GM21723 (cell line): ENCODE results near the gene TAC3.
"Not testable (repeated sequence)": the region's sequence is repeated elsewhere in the genome, so short reads cannot be mapped to it uniquely, and the experiment has no call there.

ENCODE experiments used
- ATAC-seq: cut with Tn5 transposase; IDR thresholded peaks from one replicate; pipeline ENCODE4 v1.9.1; 2021; ENCODE audit warnings: mild to moderate bottlenecking, moderate library complexity; ENCODE audit not compliant: unreplicated experiment

The TAC3 gene

DNA sequence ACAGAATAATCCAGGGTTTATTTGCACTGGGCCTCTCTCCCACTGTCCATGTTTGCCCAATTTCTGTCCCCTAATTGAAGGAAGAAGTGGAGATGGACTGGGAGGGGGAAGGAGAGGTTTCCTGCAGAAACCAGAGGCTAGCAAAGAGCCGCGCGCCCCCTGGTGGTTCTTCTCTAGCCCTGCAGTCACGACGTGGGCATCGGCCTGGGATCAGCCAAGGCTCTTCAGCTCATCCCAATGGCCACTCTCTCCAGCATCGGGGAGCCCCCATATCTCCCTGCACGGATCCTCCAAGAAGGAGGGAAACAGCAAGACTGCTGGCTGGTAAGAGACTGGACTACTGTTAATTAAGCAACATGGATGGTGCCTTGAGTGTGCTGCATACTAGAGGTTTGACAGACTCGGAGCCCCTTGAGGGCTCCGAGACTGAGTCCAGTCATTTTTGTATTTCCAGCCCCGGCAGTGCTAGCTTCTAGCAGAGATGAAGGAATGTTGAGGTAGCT lies 28.7 kb downstream of the TAC3 start:
- ATAC-seq: no peak

DNA sequence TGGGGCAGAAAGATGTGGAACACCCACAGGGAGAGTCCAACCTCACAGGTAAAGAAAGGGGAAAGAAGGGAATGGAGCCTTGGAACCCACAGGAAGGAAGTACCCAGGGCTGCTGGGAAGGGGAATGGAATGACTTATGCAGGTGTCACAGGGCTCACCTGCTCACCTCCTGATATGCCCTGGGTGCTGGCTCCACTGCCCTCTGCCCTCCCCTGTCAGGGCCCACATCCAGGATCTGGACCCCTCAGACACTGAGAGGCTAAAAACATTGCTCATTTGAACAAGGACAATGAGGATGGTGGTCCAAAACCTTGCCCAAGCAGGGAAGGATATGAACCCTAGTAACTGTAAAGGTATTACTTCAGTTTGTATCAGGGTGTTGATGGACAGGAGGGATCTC lies 29.3 kb downstream of the TAC3 start:
- no peak for ATAC-seq

DNA sequence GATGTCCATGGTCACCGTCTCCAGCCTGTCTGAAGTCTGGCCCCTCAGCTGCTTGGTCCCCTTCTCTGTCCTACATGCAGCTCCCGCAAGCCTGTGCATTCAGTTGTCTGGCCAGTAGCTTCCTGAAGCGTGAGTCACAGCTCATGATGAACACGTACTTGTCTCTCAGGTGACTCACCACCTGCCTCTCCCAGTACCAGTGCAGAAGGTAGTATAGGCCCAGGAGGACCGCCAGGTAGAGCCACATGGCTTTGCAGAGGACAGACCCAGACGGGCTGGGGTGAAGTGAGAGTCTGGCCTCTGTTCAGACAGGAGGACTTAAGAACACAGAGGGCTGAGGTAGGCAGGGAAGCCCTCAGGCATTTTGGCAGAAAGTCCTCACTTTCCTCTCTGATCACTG lies 30.6 kb downstream of the TAC3 start:
- not testable (repeated sequence) for ATAC-seq

DNA sequence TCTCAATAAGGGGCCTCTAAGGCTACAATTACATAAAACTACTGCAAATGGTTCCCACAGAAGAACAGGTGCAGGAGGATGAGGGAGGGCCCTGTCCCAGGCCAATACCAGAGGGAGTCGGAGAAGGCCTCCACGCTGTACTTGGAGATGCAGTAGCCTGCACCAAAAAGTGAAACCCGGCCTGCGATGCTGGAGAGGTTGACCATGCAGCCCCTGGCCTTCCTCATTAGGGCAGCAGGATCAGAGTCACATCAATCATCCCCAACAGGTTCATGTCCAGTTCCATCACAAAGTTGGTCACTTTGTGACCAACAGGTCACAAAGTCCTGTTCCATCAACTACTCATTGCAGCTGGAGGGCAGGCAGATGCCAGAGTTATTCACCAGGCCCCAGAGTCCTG lies 32.9 kb downstream of the TAC3 start:
- no peak for ATAC-seq

DNA sequence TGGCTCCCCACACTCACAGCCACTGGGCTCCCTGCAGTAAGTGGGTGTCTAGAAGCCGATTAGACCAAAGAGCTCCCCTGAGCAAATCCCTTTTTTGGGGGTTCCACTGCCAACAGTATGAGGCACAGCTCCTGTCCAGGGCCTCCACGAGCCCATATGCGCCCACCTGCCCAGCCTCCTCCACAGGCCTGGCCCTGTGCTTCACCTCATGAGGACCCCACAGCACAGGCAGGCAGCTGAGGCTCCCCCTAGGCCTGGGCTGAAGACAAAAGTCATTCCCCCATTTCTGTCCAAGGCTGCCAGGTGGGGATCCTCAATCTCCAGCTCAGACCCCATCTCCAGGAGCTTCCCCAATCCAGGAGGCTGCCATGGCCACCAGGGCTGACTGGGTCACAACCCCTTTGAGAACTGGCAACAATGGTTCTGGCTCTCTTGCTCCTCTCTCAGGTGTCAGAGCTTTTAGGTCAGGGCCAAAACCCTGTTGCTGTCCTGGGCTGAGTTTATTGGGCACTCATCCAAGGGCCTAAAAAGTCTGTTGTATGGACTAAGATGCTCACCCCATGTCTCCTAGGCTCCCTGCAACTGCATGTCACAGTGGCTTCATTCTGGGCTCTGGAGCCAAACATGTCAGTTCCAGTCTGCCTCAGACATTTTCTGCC lies 33.6 kb downstream of the TAC3 start:
- ATAC-seq: not testable (repeated sequence)

DNA sequence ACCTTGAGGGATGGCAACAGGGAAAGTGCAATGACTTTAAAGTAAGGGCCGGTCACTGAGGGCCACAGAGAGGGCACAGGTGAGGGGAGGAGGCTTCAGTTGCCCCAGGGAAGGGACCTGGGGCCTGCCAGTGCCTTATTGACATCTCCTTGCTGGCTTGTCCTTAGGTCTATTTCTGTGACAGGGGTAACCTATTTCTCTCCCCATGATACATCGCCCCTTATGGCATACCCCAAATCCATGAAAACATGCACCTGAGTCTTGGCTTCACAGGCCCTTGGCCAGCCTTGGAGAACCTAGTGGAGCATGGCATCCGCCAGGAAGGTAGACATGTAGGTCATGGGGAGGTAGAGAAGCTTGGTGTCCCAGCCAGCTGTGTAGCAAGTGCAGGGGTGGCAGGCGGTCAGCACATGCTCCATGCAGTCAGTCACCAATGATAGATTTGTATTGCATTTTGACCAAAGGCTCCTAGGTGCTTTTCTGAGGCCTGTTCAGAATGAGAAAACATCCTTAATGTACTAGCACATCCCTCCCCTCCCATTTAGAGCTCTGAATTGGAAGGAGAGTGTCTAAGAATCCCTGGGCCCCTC lies 35.3 kb downstream of the TAC3 start:
- ATAC-seq: no peak

DNA sequence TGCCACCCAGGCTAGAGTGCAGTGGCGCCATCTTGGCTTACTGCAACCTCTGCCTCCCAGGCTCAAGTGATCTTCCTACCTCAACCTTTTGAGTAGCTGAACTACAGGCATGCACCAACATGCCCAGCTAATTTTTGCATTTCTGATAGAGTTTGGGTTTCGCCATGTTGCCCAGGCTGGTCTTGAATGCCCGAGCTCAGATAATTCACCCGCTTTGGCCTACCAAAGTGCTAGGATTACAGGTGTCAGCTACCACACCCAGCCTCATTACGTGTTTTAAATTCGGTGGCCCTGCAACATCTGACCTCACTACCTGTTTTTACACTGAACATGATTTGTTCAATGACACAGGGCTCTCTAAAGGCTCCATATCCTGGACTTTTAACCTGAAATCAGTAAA lies 36.1 kb downstream of the TAC3 start:
- ATAC-seq: no peak

DNA sequence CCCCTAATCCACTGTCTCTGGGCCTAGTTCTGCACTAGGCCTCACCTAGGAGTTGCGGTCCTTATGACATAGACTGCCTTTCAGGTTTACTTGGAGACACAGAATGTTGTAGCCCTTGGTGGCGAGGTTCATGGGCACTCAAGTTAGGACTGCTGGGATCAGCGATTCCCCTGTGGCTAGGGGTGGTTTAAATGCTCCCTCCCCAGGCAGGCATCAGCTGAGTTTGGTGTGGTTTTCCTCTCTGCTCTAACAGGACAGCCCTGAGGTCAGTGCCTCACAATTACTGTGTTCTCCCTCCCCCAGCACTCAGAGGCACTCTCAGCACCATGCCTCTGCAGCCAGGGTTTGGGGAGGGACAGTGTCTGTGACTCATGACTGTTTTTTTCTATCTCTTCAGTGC lies 36.7 kb downstream of the TAC3 start:
- ATAC-seq: no peak

DNA sequence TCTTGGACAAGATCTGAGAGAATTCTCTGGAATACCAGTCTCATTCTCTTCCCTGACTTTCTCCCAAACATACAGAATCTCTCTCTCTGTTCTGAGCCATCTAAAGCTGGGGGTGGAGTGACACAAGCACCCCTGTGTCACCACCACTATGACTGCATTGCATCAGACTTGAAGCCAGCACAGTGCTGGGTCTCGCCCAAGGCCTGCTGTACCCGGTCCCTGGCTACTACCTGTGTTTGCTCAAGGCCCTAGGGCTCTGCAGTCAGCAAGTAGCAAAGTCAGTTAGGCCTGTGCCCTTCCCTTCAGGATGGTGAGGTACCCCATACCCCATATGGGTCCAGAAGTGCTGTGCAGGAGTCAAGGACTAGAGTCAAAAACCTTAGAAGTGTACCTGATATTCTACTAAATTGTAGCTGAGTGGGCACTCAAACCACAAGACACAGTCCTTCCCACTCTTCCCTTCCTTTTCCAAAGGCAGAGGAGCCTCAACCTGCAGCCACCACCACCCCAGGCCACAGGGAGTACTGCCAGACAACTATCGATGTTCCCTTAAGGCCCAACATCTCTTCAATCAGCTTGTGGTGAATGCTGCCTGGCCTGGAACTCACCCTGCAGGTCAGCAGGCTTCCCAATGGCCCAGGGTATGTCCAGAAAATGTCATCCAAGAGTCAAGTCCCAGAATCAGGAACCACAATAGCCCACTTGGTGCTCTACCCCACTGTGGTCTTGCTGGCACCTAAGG lies 37.8 kb downstream of the TAC3 start:
- ATAC-seq: no peak

DNA sequence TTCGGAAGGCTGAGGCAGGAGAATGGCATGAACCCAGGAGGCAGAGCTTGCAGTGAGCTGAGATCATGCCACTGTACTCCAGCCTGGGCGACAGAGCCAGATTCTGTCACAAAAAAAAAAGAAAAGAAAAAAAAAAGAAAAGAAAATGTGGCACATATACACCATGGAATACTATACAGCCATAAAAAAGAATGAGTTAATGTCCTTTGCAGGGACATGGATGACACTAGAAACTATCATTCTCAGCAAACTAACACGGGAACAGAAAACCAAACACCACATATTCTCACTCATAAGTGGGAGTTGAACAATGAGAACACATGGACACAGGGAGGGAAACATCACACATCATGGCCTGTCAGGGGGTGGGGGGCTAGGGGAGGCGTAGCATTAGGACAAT lies 39.0 kb downstream of the TAC3 start:
- not testable (repeated sequence) for ATAC-seq

DNA sequence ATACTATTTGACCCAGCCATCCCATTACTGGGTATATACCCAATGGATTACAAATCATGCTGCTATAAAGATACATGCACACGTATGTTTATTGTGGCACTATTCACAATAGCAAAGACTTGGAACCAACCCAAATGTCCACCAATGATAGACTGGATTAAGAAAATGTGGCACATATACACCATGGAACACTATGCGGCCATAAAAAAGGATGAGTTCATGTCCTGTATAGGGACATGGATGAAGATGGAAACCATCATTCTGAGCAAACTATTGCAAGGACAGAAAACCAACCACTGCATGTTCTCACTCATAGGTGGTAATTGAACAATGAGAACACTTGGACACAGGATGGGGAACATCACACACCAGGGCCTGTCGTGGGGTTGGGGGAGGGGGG lies 42.1 kb downstream of the TAC3 start:
- not testable (repeated sequence) for ATAC-seq

DNA sequence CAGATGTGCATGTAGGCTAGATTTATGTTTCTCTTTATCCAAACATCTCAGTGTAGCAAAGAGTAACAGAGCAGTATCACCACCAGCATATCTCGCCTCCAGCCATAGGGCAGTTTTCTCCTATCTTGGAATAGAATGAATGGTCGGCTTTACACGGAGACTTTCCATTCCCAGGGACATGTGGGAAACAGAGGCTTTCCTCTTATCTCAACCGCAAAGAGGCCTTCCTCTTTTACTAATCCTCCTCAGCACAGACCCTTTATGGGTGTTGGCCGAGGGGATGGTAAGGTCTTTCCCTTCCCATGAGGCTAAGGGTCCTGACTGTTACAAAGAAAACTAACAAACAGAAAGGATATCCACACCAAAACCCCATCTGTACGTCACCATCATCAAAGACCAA lies 47.4 kb downstream of the TAC3 start:
- not testable (repeated sequence) for ATAC-seq

DNA sequence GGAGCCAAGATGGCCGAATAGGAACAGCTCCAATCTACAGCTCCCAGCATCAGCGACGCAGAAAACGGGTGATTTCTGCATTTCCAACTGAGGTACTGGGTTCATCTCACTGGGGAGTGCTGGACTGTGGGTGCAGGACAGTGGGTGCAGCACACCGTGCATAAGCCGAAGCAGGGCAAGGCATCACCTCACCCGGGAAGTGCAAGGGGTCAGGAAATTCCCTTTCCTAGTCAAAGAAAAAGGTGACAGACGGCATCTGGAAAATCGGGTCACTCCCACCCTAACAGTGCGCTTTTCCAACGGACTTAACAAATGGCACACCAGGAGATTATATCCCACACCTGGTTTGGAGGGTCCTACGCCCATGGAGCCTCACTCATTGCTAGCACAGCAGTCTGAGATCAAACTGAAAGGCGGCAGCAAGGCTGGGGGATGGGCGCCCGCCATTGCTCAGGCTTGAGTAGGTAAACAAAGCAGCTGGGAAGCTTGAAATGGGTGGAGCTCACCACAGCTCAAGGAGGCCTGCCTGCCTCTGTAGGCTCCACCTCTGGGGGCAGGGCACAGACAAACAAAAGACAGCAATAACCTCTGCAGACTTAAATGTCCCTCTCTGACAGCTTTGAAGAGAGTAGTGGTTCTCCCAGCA lies 50.2 kb downstream of the TAC3 start:
- ATAC-seq: not testable (repeated sequence)

DNA sequence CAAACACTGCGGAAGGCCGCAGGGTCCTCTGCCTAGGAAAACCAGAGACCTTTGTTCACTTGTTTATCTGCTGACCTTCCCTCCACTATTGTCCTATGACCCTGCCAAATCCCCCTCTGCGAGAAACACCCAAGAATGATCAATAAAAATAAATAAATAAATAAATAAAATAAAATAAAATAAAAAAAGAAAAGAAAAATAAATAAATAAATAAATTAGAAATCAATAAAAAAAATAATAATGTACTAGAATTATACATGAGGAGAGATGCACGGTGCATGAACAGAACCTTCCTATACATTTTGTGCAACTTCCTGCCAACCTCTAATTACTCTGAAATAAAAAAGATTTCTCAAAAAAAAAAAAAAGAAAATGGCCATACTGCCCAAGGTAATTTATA lies 51.2 kb downstream of the TAC3 start:
- ATAC-seq: not testable (repeated sequence)

DNA sequence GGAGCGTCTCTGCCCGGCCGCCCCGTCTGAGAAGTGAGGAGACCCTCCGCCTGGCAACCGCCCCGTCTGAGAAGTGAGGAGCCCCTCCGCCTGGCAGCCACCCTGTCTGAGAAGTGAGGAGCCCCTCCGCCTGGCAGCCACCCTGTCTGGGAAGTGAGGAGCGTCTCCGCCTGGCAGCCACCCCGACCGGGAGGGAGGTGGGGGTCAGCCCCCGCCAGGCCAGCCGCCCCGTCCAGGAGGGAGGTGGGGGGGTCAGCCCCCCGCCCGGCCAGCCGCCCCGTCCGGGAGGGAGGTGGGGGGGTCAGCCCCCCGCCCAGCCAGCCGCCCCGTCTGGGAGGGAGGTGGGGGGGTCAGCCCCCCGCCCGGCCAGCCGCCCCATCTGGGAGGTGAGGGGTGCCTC lies 52.8 kb downstream of the TAC3 start:
- ATAC-seq: not testable (repeated sequence)

DNA sequence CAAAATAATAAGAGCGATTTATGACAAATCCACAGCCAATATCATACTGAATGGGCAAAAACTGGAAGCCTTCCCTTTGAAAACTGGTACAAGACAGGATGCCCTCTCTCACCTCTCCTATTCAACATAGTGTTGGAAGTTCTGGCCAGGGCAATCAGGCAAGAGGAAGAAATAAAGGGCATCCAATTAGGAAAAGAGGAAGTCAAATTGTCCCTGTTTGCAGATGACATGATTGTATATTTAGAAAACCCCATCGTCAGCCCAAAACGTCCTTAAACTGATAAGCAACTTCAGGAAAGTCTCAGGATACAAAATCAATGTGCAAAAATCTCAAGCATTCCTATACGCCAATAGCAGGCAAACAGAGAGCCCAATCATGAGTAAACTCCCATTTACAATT lies 54.1 kb downstream of the TAC3 start:
- ATAC-seq: not testable (repeated sequence)
